HUES64 (cell line): Measurements from ENCODE around the gene FMNL2.

ENCODE experiments used
- H3K27ac ChIP-seq: 2 replicates; pipeline ENCODE4 v1.7.0; 2013; ENCODE audit warnings: low read depth, low read length, inconsistent platforms
- H3K27me3 ChIP-seq: 2 replicates; pipeline ENCODE4 v1.6.1; 2013; ENCODE audit warnings: mild to moderate bottlenecking, low read length; ENCODE audit not compliant: insufficient read depth
- H3K36me3 ChIP-seq: 2 replicates; pipeline ENCODE4 v1.6.1; 2013; ENCODE audit warnings: mild to moderate bottlenecking, low read length; ENCODE audit not compliant: insufficient read depth
- H3K4me1 ChIP-seq: 2 replicates; pipeline ENCODE4 v1.6.1; 2013; ENCODE audit warnings: mild to moderate bottlenecking, low read length, moderate library complexity; ENCODE audit not compliant: insufficient read depth
- H3K4me3 ChIP-seq: 2 replicates; pipeline ENCODE4 v1.5.1; 2013; ENCODE audit warnings: mild to moderate bottlenecking, low read length, moderate library complexity
- H3K9ac ChIP-seq: 2 replicates; pipeline ENCODE4 v1.6.1; 2013; ENCODE audit warnings: mild to moderate bottlenecking, low read depth, low read length
- H3K9me3 ChIP-seq: 2 replicates; pipeline ENCODE4 v1.6.1; 2013; ENCODE audit warnings: low read depth, low read length; ENCODE audit not compliant: insufficient read depth
- WGBS: fragments of 150-250, 120-280 bp; methylation state at CpG from one replicate; pipeline ENCODE4 v1.1.7; 2013; ENCODE audit warnings: missing lambda C conversion rate; 5-methylcytosine and 5-hydroxymethylcytosine counted together

The FMNL2 gene

GRCh38 chr2:152649997-152650396, 315.0 kb downstream of the FMNL2 start:
- Histone ChIP-seq H3K4me1 (peaks cover 25% of the 10 kb centered on the region), H3K9ac (no peak overlapping the region), H3K36me3 (peaks cover 49% of the 10 kb centered on the region), H3K27me3 (no peaks in the 10 kb centered on the region), H3K9me3 (no peaks in the 10 kb centered on the region), H3K4me3 (no peak overlapping the region), H3K27ac (no peak overlapping the region)
- WGBS, result no CpG with 5 or more reads among the region's 1 CpG

GRCh38 chr2:152650768-152651371, 315.9 kb downstream of the FMNL2 start:
- Histone ChIP-seq H3K27me3 (no peaks in the 10 kb centered on the region), H3K4me1 (peaks cover 25% of the 10 kb centered on the region), H3K4me3 (no peak overlapping the region), H3K36me3 (peaks cover 50% of the 10 kb centered on the region), H3K27ac (no peak overlapping the region), H3K9me3 (no peaks in the 10 kb centered on the region), H3K9ac (no peak overlapping the region)
- 94% methylated on average over 6 of the region's 6 CpGs for WGBS

- WGBS, result 63% methylated on average over 1 of the region's 2 CpGs
- Histone ChIP-seq H3K4me1 (peaks cover 21% of the 10 kb centered on the region; the same call in 1 of the 2 replicates), H3K27me3 (no peaks in the 10 kb centered on the region), H3K9ac (no peak overlapping the region), H3K27ac (no peak overlapping the region), H3K4me3 (no peak overlapping the region), H3K9me3 (no peaks in the 10 kb centered on the region), H3K36me3 (peaks cover 60% of the 10 kb centered on the region)
These were observed 316.9 kb downstream of the FMNL2 start for GRCh38 chr2:152651834-152652233.

- no peak overlapping the region for H3K4me3 ChIP-seq
- 0 out of 2 replicates have a peak, but pooled peaks cover 6% of the 10 kb centered on the region for H3K4me1 ChIP-seq
- H3K27ac ChIP-seq, result no peak overlapping the region
- no peak overlapping the region for H3K9ac ChIP-seq
- WGBS, result no CpG with 5 or more reads among the region's 1 CpG
- no peaks in the 10 kb centered on the region for H3K9me3 ChIP-seq
- H3K27me3 ChIP-seq, result no peaks in the 10 kb centered on the region
- peaks cover 82% of the 10 kb centered on the region for H3K36me3 ChIP-seq
These were observed 320.9 kb downstream of the FMNL2 start for GRCh38 chr2:152655880-152656279.

GRCh38 chr2:152657043-152657442, 322.1 kb downstream of the FMNL2 start:
- Histone ChIP-seq H3K4me3 (no peak overlapping the region), H3K9me3 (no peaks in the 10 kb centered on the region), H3K9ac (no peak overlapping the region), H3K27me3 (no peaks in the 10 kb centered on the region), H3K36me3 (peaks cover 90% of the 10 kb centered on the region), H3K4me1 (0 out of 2 replicates have a peak, but pooled peaks cover 2% of the 10 kb centered on the region), H3K27ac (no peak overlapping the region)
- 92% methylated on average over 4 of the region's 4 CpGs for whole genome bisulfite sequencing

GRCh38 chr2:152658221-152658620, 323.2 kb downstream of the FMNL2 start:
- H3K36me3 ChIP-seq, result peaks cover 97% of the 10 kb centered on the region
- no peak overlapping the region for H3K9ac ChIP-seq
- H3K4me1 ChIP-seq, result no peaks in the 10 kb centered on the region
- WGBS, result no CpG with 5 or more reads among the region's 1 CpG
- no peak overlapping the region for H3K4me3 ChIP-seq
- H3K27me3 ChIP-seq, result no peaks in the 10 kb centered on the region
- no peaks in the 10 kb centered on the region for H3K9me3 ChIP-seq
- no peak overlapping the region for H3K27ac ChIP-seq

GRCh38 chr2:152661076-152661475, 326.1 kb downstream of the FMNL2 start:
- no peak overlapping the region for H3K4me3 ChIP-seq

GRCh38 chr2:152664725-152665124, 329.8 kb downstream of the FMNL2 start:
- no peak overlapping the region for H3K4me3 ChIP-seq
- no peak overlapping the region for H3K27ac ChIP-seq
- H3K4me1 ChIP-seq, result no peaks in the 10 kb centered on the region
- H3K9me3 ChIP-seq, result no peaks in the 10 kb centered on the region
- H3K9ac ChIP-seq, result no peak overlapping the region
- no peaks in the 10 kb centered on the region for H3K27me3 ChIP-seq
- 96% methylated on average over 7 of the region's 7 CpGs for WGBS
- peaks cover 98% of the 10 kb centered on the region for H3K36me3 ChIP-seq

More at GRCh38 chr2:152661076-152661475, 326.1 kb downstream of the FMNL2 start:
- H3K9ac ChIP-seq, result no peak overlapping the region
- no peaks in the 10 kb centered on the region for H3K27me3 ChIP-seq
- no peaks in the 10 kb centered on the region for H3K9me3 ChIP-seq
- no peaks in the 10 kb centered on the region for H3K4me1 ChIP-seq
- no peak overlapping the region for H3K27ac ChIP-seq
- peaks cover 97% of the 10 kb centered on the region for H3K36me3 ChIP-seq
- 95% methylated on average over 3 of the region's 4 CpGs for WGBS

- H3K9ac ChIP-seq, result no peak overlapping the region
- no peak overlapping the region for H3K4me3 ChIP-seq
- H3K4me1 ChIP-seq, result no peaks in the 10 kb centered on the region
- 93% methylated on average over 3 of the region's 4 CpGs for WGBS
- no peaks in the 10 kb centered on the region for H3K9me3 ChIP-seq
- H3K36me3 ChIP-seq, result peaks cover 100% of the 10 kb centered on the region
- no peaks in the 10 kb centered on the region for H3K27me3 ChIP-seq
- no peak overlapping the region for H3K27ac ChIP-seq
These were observed 339.4 kb downstream of the FMNL2 start for GRCh38 chr2:152674334-152674733.

GRCh38 chr2:152676461-152676860, 341.5 kb downstream of the FMNL2 start:
- H3K36me3 ChIP-seq, result peaks cover 99% of the 10 kb centered on the region
- no peaks in the 10 kb centered on the region for H3K9me3 ChIP-seq
- H3K4me3 ChIP-seq, result no peak overlapping the region
- WGBS, result 100% methylated on average over 3 of the region's 3 CpGs
- H3K4me1 ChIP-seq, result no peaks in the 10 kb centered on the region
- H3K27ac ChIP-seq, result no peak overlapping the region
- no peak overlapping the region for H3K9ac ChIP-seq
- no peaks in the 10 kb centered on the region for H3K27me3 ChIP-seq

GRCh38 chr2:152678808-152679207, 343.8 kb downstream of the FMNL2 start:
- H3K4me1 ChIP-seq, result no peaks in the 10 kb centered on the region
- WGBS, result 100% methylated on average over 2 of the region's 2 CpGs
- no peak overlapping the region for H3K9ac ChIP-seq
- H3K4me3 ChIP-seq, result no peak overlapping the region
- H3K9me3 ChIP-seq, result peaks cover 9% of the 10 kb centered on the region
- no peak overlapping the region for H3K27ac ChIP-seq
- peaks cover 97% of the 10 kb centered on the region for H3K36me3 ChIP-seq
- no peaks in the 10 kb centered on the region for H3K27me3 ChIP-seq

GRCh38 chr2:152682663-152683062, 347.7 kb downstream of the FMNL2 start:
- 92% methylated on average over 9 of the region's 9 CpGs for WGBS
- H3K27ac ChIP-seq, result no peak overlapping the region
- no peak overlapping the region for H3K4me3 ChIP-seq
- H3K4me1 ChIP-seq, result no peaks in the 10 kb centered on the region
- H3K36me3 ChIP-seq, result peaks cover 92% of the 10 kb centered on the region
- no peaks in the 10 kb centered on the region for H3K27me3 ChIP-seq
- H3K9ac ChIP-seq, result no peak overlapping the region
- peaks cover 9% of the 10 kb centered on the region for H3K9me3 ChIP-seq
